Endothelial cell of umbilical vein (primary cell): ENCODE data around the gene USP27X. TPM values are rescaled to one million over a fixed set of nuclear protein-coding genes. Genes with fewer than 3 reads are reported as not detected.

ENCODE experiments used
- BruUV-seq: library from RNA; stranded (reverse); fragments of 400-500 nt; replicated peaks from 2 replicates; lab custom pipeline; 2021; lab: Mats Ljungman, UMichigan
- CTCF ChIA-PET: fragments of 300-600, 350-600 bp; sonication (Branson Sonifier 250); formaldehyde crosslinking; loops from one replicate; lab custom pipeline; 2021; ENCODE audit warnings: antibody characterized with exemption, inconsistent platforms; lab: Charles Lee
- POLR2A ChIA-PET: fragments of 300-600, 350-600 bp; sonication (Branson Sonifier 250); formaldehyde crosslinking; loops from one replicate; lab custom pipeline; 2021; ENCODE audit warnings: antibody characterized with exemption, inconsistent platforms; lab: Charles Lee
- DNase-seq: peaks from one replicate; pipeline ENCODE4 v3.0.0-alpha.2; 2011; ENCODE audit warnings: low read depth, low spot score
- FAIRE-seq: peaks from 2 replicates; lab custom pipeline; 2011; peaks lifted over from hg19 to GRCh38; lab: Jason Lieb, UNC
- H2AFZ ChIP-seq: 2 replicates; pipeline ENCODE4 v1.6.0; 2012; ENCODE audit warnings: low read depth, low read length, control low read depth, inconsistent platforms
- H3K27ac ChIP-seq: 2 replicates; pipeline ENCODE4 v1.5.1; 2011; ENCODE audit warnings: low read depth, mild to moderate bottlenecking, control low read depth, low read length, moderate library complexity; ENCODE audit not compliant: insufficient read depth
- H3K27me3 ChIP-seq, 2 experiments: 2 replicates each; pipeline versions ENCODE4 v1.6.0 to v1.6.1; 2011; ENCODE audit warnings: low read length in 2 of 2, mixed read lengths in 1 of 2; ENCODE audit not compliant: control insufficient read depth in 2 of 2, insufficient read depth in 2 of 2
- H3K36me3 ChIP-seq, 2 experiments: 2 replicates in 1 of 2; 3 replicates in 1 of 2; pipeline ENCODE4 v1.5.1; 2011; ENCODE audit warnings: low read length in 2 of 2, mild to moderate bottlenecking in 1 of 2, moderate library complexity in 1 of 2; ENCODE audit not compliant: control insufficient read depth in 2 of 2, insufficient read depth in 2 of 2; ENCODE audit errors: extremely low read depth in 1 of 2
- H3K4me1 ChIP-seq: 3 replicates; pipeline ENCODE4 v1.5.1; 2011; ENCODE audit warnings: mild to moderate bottlenecking, low read length; ENCODE audit not compliant: control insufficient read depth, insufficient read depth; ENCODE audit errors: extremely low read depth
- H3K4me2 ChIP-seq: 2 replicates; pipeline ENCODE4 v1.6.1; 2011; ENCODE audit warnings: low read length, control low read depth, mixed read lengths; ENCODE audit not compliant: insufficient read depth
- H3K4me3 ChIP-seq, 3 experiments: fragments of 200-600 bp in 1 of 3; sonication (generic), shearing (Covaris generic) in 1 of 3; replicated peaks in 1 of 3; 2 replicates each; pipeline ENCODE4 v1.5.1; 2011 to 2016; ENCODE audit warnings: control low read depth in 3 of 3, low read length in 3 of 3, mild to moderate bottlenecking in 2 of 3, inconsistent platforms in 1 of 3, low read depth in 1 of 3, moderate library complexity in 1 of 3; ENCODE audit not compliant: insufficient read depth in 1 of 3
- H3K79me2 ChIP-seq: 2 replicates; pipeline ENCODE4 v1.6.0; 2012; ENCODE audit warnings: low read length, inconsistent platforms; ENCODE audit not compliant: control insufficient read depth, insufficient read depth
- H3K9ac ChIP-seq: replicated peaks from 2 replicates; pipeline ENCODE3; 2011; ENCODE audit warnings: low read length, control low read depth; ENCODE audit not compliant: insufficient read depth; ENCODE audit errors: extremely low read depth
- H3K9me1 ChIP-seq: replicated peaks from 3 replicates; pipeline ENCODE4 v1.6.0; 2011; ENCODE audit warnings: mild to moderate bottlenecking, low read length; ENCODE audit not compliant: control insufficient read depth, insufficient read depth; ENCODE audit errors: extremely low read depth
- H3K9me3 ChIP-seq: replicated peaks from 2 replicates; pipeline ENCODE4 v1.5.1; 2012; ENCODE audit warnings: low read length, inconsistent platforms; ENCODE audit not compliant: control insufficient read depth, insufficient read depth
- H4K20me1 ChIP-seq: replicated peaks from 2 replicates; pipeline ENCODE3; 2011; ENCODE audit warnings: mild to moderate bottlenecking, low read length; ENCODE audit not compliant: control insufficient read depth, insufficient read depth; ENCODE audit errors: extremely low read depth
- EZH2 ChIP-seq: IDR thresholded peaks from 2 replicates; pipeline ENCODE4 v1.6.1; 2012; ENCODE audit warnings: borderline replicate concordance, low read depth, mild to moderate bottlenecking, moderate library complexity, low read length, inconsistent platforms; ENCODE audit not compliant: severe bottlenecking
- FOS ChIP-seq: IDR thresholded peaks from 2 replicates; pipeline ENCODE4 v1.6.1; 2011; ENCODE audit warnings: mild to moderate bottlenecking, low read length, moderate library complexity, borderline replicate concordance; ENCODE audit not compliant: insufficient read depth
- GATA2 ChIP-seq: IDR thresholded peaks from 2 replicates; pipeline ENCODE4 v1.7.0; 2011; ENCODE audit warnings: low read depth, mild to moderate bottlenecking, moderate library complexity, mixed read lengths, low read length; ENCODE audit not compliant: insufficient read length, insufficient read depth
- JUN ChIP-seq: IDR thresholded peaks from 2 replicates; pipeline ENCODE4 v1.6.1; 2011; ENCODE audit warnings: borderline replicate concordance, low read depth; ENCODE audit not compliant: insufficient read length, insufficient read depth
- MAX ChIP-seq: IDR thresholded peaks from 2 replicates; pipeline ENCODE4 v1.6.1; 2011; ENCODE audit not compliant: insufficient read depth, insufficient read length
- MYC ChIP-seq: IDR thresholded peaks from one replicate; pipeline ENCODE4 v1.6.1; 2011; ENCODE audit warnings: mild to moderate bottlenecking, low read depth, low read length
- POLR2A ChIP-seq: IDR thresholded peaks from 2 replicates; pipeline ENCODE4 v1.6.1; 2012; ENCODE audit warnings: low read depth, mild to moderate bottlenecking, control low read depth, low read length
- POLR2AphosphoS5 ChIP-seq: IDR thresholded peaks from 2 replicates; pipeline ENCODE4 v1.6.1; 2012; ENCODE audit warnings: low read depth, mild to moderate bottlenecking, control low read depth, low read length, moderate library complexity; ENCODE audit not compliant: insufficient read depth
- dilution Hi-C: fragments of 300-500 bp; cut with MboI; formaldehyde crosslinking; loops from one replicate; pipeline ENCODE4 v1.15.0; 2019; ENCODE audit warnings: low sequenced_read_pairs; ENCODE audit not compliant: extremely low pct_ligation_motif_present
- intact Hi-C: fragments of 100-400 bp; cut with micrococcal nuclease; formaldehyde crosslinking; loops from one replicate; pipeline ENCODE4 v1.10.0; 2022
- polyA plus RNA-seq, 4 experiments: library from polyadenylated mRNA; depleted of rRNA in 3 of 4; stranded (reverse) in 3 of 4; unstranded in 1 of 4; fragments of >200 nt; gene quantifications; 2 replicates each; pipeline versions ENCODE4 v1.2.1 to v1.2.3, GENCODE V29; 2011 to 2012; ENCODE audit warnings: missing spikeins in 1 of 4
- total RNA-seq: library from RNA; stranded (reverse); gene quantifications from 2 replicates; pipeline ENCODE4 v1.2.3, GENCODE V29; 2021
- TF ChIP-seq, protein P1 (sequence below), 2 donors: IDR thresholded peaks; 1 replicate in 1 of 2; 2 replicates in 1 of 2; pipeline ENCODE4 v1.5.1; 2011; ENCODE audit warnings: low read length in 2 of 2, mild to moderate bottlenecking in 2 of 2, moderate library complexity in 2 of 2, control low read depth in 1 of 2, inconsistent platforms in 1 of 2, low read depth in 1 of 2; ENCODE audit not compliant: insufficient read depth in 1 of 2; ENCODE audit errors: extremely low read depth in 1 of 2

USP27X gene
- total and polyA plus RNA-seq, 2 donors (not counting 3 experiments of a cell fraction or from before 2014, with no cell fraction given): 2.2 to 2.3 TPM

GRCh38 chrX:49892542-49892941, 13.3 kb downstream of the USP27X start:
- FAIRE-seq: no peak
- Histone ChIP-seq H3K27ac (no peak overlapping the region), H3K4me1 (no peaks in the 10 kb centered on the region), H3K9ac (no peak overlapping the region), H3K9me3 (no peaks in the 10 kb centered on the region), H3K36me3 (no peaks in the 10 kb centered on the region), H4K20me1 (no peaks in the 10 kb centered on the region), H3K4me2 (no peak overlapping the region), H3K9me1 (no peaks in the 10 kb centered on the region), H3K4me3 (no peak overlapping the region), H2AFZ (no peak overlapping the region), H3K27me3 (peaks cover 0 to 3% of the 10 kb centered on the region in 2 experiments), H3K79me2 (no peaks in the 10 kb centered on the region)
- no peak for DNase-seq
- dilution Hi-C loops (no loop called here), intact Hi-C loops (no loop called here)
- ChIA-PET POLR2A (no interaction called here), CTCF (interaction anchor here (1.0 to 1.2 kb wide), 2 partner anchors 9 to 16 kb away, joined by 3 to 5 read pairs; no protein-coding TSS in a partner anchor)
- no TSS peak for BruUV-seq
- no peak for TF ChIP-seq GATA2
- TF ChIP-seq JUN: no peak
- no peak for TF ChIP-seq FOS
- TF ChIP-seq, protein P1, sequence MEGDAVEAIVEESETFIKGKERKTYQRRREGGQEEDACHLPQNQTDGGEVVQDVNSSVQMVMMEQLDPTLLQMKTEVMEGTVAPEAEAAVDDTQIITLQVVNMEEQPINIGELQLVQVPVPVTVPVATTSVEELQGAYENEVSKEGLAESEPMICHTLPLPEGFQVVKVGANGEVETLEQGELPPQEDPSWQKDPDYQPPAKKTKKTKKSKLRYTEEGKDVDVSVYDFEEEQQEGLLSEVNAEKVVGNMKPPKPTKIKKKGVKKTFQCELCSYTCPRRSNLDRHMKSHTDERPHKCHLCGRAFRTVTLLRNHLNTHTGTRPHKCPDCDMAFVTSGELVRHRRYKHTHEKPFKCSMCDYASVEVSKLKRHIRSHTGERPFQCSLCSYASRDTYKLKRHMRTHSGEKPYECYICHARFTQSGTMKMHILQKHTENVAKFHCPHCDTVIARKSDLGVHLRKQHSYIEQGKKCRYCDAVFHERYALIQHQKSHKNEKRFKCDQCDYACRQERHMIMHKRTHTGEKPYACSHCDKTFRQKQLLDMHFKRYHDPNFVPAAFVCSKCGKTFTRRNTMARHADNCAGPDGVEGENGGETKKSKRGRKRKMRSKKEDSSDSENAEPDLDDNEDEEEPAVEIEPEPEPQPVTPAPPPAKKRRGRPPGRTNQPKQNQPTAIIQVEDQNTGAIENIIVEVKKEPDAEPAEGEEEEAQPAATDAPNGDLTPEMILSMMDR (IDR thresholded peaks at IDR 0.05; ENCODE audit: extremely low read depth in 1 of 2, insufficient read depth in 1 of 2, low read depth in 1 of 2, low read length in 2 of 2): no peak
- no peak for TF ChIP-seq EZH2
- TF ChIP-seq MAX: no peak
- no peak for TF ChIP-seq POLR2A
- TF ChIP-seq MYC: no peak
- no peak for TF ChIP-seq POLR2AphosphoS5
